Neural cell (in vitro differentiated cells): Measurements from ENCODE around the gene GRAMD1C. TPM values are rescaled to one million over a fixed set of nuclear protein-coding genes. Genes with fewer than 3 reads are reported as not detected.
"Not testable (repeated sequence)": the region's sequence is repeated elsewhere in the genome, so short reads cannot be mapped to it uniquely, and the experiment has no call there.

Source experiments
- H2AFZ ChIP-seq: fragments of 200-600, 300-800 bp; sonication (generic), shearing (Covaris generic); 2 replicates; pipeline ENCODE4 v1.6.0; 2014; ENCODE audit warnings: low read depth, mild to moderate bottlenecking, antibody characterized with exemption, low read length, moderate library complexity
- H3F3A ChIP-seq: fragments of 200-600 bp; shearing (Covaris generic); 2 replicates; pipeline ENCODE4 v1.6.1; 2016; ENCODE audit warnings: mild to moderate bottlenecking, moderate library complexity, mixed read lengths, antibody characterized with exemption, low read length; ENCODE audit not compliant: insufficient read depth, poor library complexity, severe bottlenecking
- H3K27ac ChIP-seq: fragments of 200-600, 300-800 bp; sonication (generic), shearing (Covaris generic); 2 replicates; pipeline ENCODE4 v1.5.1; 2014; ENCODE audit warnings: mild to moderate bottlenecking, low read length, moderate library complexity
- H3K27me3 ChIP-seq: fragments of 300-800, 200-600 bp; sonication (generic), shearing (Covaris generic); 2 replicates; pipeline ENCODE4 v1.6.0; 2014; ENCODE audit warnings: mild to moderate bottlenecking, low read depth, low read length, moderate library complexity; ENCODE audit not compliant: insufficient read depth
- H3K36me3 ChIP-seq: fragments of 300-800, 200-600 bp; sonication (generic), shearing (Covaris generic); 2 replicates; pipeline ENCODE4 v1.5.1; 2014; ENCODE audit warnings: mild to moderate bottlenecking, antibody characterized with exemption, low read length, moderate library complexity; ENCODE audit not compliant: insufficient read depth
- H3K4me2 ChIP-seq: fragments of 300-800, 200-600 bp; sonication (generic), shearing (Covaris generic); 2 replicates; pipeline ENCODE4 v1.6.0; 2014; ENCODE audit warnings: mild to moderate bottlenecking, low read length
- H3K4me3 ChIP-seq: fragments of 300-800, 200-600 bp; sonication (generic), shearing (Covaris generic); 2 replicates; pipeline ENCODE4 v1.5.1; 2014; ENCODE audit warnings: mild to moderate bottlenecking, low read length, moderate library complexity
- H3K79me2 ChIP-seq: fragments of 200-600 bp; shearing (Covaris generic); replicated peaks from 2 replicates; pipeline ENCODE4 v1.6.0; 2014; ENCODE audit warnings: mild to moderate bottlenecking, low read length, moderate library complexity; ENCODE audit not compliant: insufficient read depth
- H3K9ac ChIP-seq: fragments of 300-800, 200-600 bp; sonication (generic), shearing (Covaris generic); 2 replicates; pipeline ENCODE4 v1.6.1; 2016; ENCODE audit warnings: mild to moderate bottlenecking, low read length, mixed read lengths
- H3K9me2 ChIP-seq: fragments of 200-600 bp; shearing (Covaris generic); 2 replicates; pipeline ENCODE4 v1.6.1; 2016; ENCODE audit warnings: mild to moderate bottlenecking, low read length, mixed read lengths; ENCODE audit not compliant: insufficient read depth
- H3K9me3 ChIP-seq: fragments of 200-600, 300-800 bp; sonication (generic), shearing (Covaris generic); 2 replicates; pipeline ENCODE4 v1.6.1; 2016; ENCODE audit warnings: mild to moderate bottlenecking, mixed run types, low read length, moderate library complexity, mixed read lengths
- H4K20me1 ChIP-seq: fragments of 200-600 bp; shearing (Covaris generic); 2 replicates; pipeline ENCODE4 v1.6.1; 2016; ENCODE audit warnings: mild to moderate bottlenecking, mixed run types; ENCODE audit not compliant: insufficient read depth
- CTCF ChIP-seq: fragments of 450-650 bp; IDR thresholded peaks from 2 replicates; pipeline ENCODE4 v1.5.1; 2014; ENCODE audit warnings: antibody characterized with exemption, mild to moderate bottlenecking, moderate library complexity; ENCODE audit not compliant: poor library complexity, severe bottlenecking
- EP300 ChIP-seq: fragments of 450-650 bp; conservative IDR thresholded peaks from 2 replicates; pipeline ENCODE4 v1.6.1; 2014; ENCODE audit warnings: antibody characterized with exemption, mild to moderate bottlenecking, moderate library complexity; ENCODE audit not compliant: poor library complexity, severe bottlenecking
- EZH2 ChIP-seq: fragments of 200-600, 300-800 bp; shearing (Covaris generic), sonication (generic); IDR thresholded peaks from 2 replicates; pipeline ENCODE4 v1.6.1; 2014; ENCODE audit warnings: antibody characterized with exemption, low read length, borderline replicate concordance, mild to moderate bottlenecking; ENCODE audit not compliant: insufficient read depth, poor library complexity, severe bottlenecking
- MXI1 ChIP-seq: fragments of 450-650 bp; conservative IDR thresholded peaks from 2 replicates; pipeline ENCODE4 v1.6.1; 2014; ENCODE audit warnings: antibody characterized with exemption, mild to moderate bottlenecking; ENCODE audit not compliant: poor library complexity, severe bottlenecking
- POLR2AphosphoS5 ChIP-seq: IDR thresholded peaks from 2 replicates; pipeline ENCODE4 v1.6.1; 2012
- RAD21 ChIP-seq: fragments of 450-650 bp; conservative IDR thresholded peaks from 2 replicates; pipeline ENCODE4 v1.6.1; 2014; ENCODE audit warnings: antibody characterized with exemption, mild to moderate bottlenecking, moderate library complexity
- REST ChIP-seq: IDR thresholded peaks from 2 replicates; pipeline ENCODE4 v1.6.1; 2012; ENCODE audit warnings: borderline replicate concordance
- SMC3 ChIP-seq: fragments of 450-650 bp; conservative IDR thresholded peaks from 2 replicates; pipeline ENCODE4 v1.6.1; 2014; ENCODE audit warnings: antibody characterized with exemption, mild to moderate bottlenecking, moderate library complexity; ENCODE audit not compliant: poor library complexity
- TAF1 ChIP-seq: IDR thresholded peaks from 2 replicates; pipeline ENCODE4 v1.6.1; 2012; ENCODE audit warnings: low read depth
- polyA plus RNA-seq: library from polyadenylated mRNA; depleted of rRNA; stranded (reverse); fragments of >200 nt; gene quantifications from 2 replicates; pipeline ENCODE4 v1.2.3, GENCODE V29; 2014

The GRAMD1C gene
- polyA plus RNA-seq, 1 donor from 2014 or later = 31.0 TPM

GRCh38 chr3:113849071-113849470 lies 10.5 kb downstream of the GRAMD1C start:
- not testable (repeated sequence) for H2AFZ ChIP-seq, H3K9ac ChIP-seq, H3K27ac ChIP-seq, H3K9me3 ChIP-seq, H3F3A ChIP-seq, H3K9me2 ChIP-seq, H3K36me3 ChIP-seq, H4K20me1 ChIP-seq, H3K27me3 ChIP-seq, H3K4me2 ChIP-seq, H3K79me2 ChIP-seq, H3K4me3 ChIP-seq

GRCh38 chr3:113849841-113850240 lies 11.3 kb downstream of the GRAMD1C start:
- not testable (repeated sequence) for H3K36me3 ChIP-seq, H3K27me3 ChIP-seq, H3K9me3 ChIP-seq, H3K4me3 ChIP-seq, H3K79me2 ChIP-seq, H3K9me2 ChIP-seq, H3K27ac ChIP-seq, H3K9ac ChIP-seq, H4K20me1 ChIP-seq, H2AFZ ChIP-seq, H3F3A ChIP-seq, H3K4me2 ChIP-seq

- not testable (repeated sequence) for H3K27me3 ChIP-seq, H3K36me3 ChIP-seq, H3K4me3 ChIP-seq, H3K27ac ChIP-seq, H4K20me1 ChIP-seq, H3K79me2 ChIP-seq, H3F3A ChIP-seq, H3K9me3 ChIP-seq, H3K9me2 ChIP-seq, H3K9ac ChIP-seq, H3K4me2 ChIP-seq, H2AFZ ChIP-seq
These were observed 11.8 kb downstream of the GRAMD1C start for GRCh38 chr3:113850391-113850790.

- Histone ChIP-seq H3K4me2 (no peak overlapping the region), H3K4me3 (no peak overlapping the region), H3F3A (no peaks in the 10 kb centered on the region), H3K27ac (no peak overlapping the region), H3K9ac (no peak overlapping the region), H3K9me2 (no peaks in the 10 kb centered on the region), H3K36me3 (no peaks in the 10 kb centered on the region), H3K79me2 (no peaks in the 10 kb centered on the region), H4K20me1 (no peaks in the 10 kb centered on the region), H3K27me3 (no peaks in the 10 kb centered on the region), H3K9me3 (no peaks in the 10 kb centered on the region), H2AFZ (no peak overlapping the region)
- TF ChIP-seq TAF1 = no peak
- TF ChIP-seq EZH2 = no peak
- no peak for TF ChIP-seq REST
- TF ChIP-seq MXI1 = no peak
- no peak for TF ChIP-seq EP300
- no peak for TF ChIP-seq CTCF
- TF ChIP-seq POLR2AphosphoS5 = no peak
- no peak for TF ChIP-seq RAD21
- no peak for TF ChIP-seq SMC3
These were observed 13.9 kb downstream of the GRAMD1C start for GRCh38 chr3:113852506-113852905.
